GM23338 (cell line): ENCODE data around the gene LIMA1. TPM values are rescaled to one million over a fixed set of nuclear protein-coding genes. Genes with fewer than 3 reads are reported as not detected.
"Not testable (repeated sequence)": the region's sequence is repeated elsewhere in the genome, so short reads cannot be mapped to it uniquely, and the experiment has no call there.

ENCODE experiments used
- ATAC-seq: fragments of 200-7000 bp; cut with Tn5 transposase; 3 replicates; pipeline ENCODE4 v1.9.1; 2020
- DNase-seq: peaks from one replicate; pipeline ENCODE4 v3.0.0-alpha.2; 2015; ENCODE audit warnings: low spot score
- H2AFZ ChIP-seq: fragments of 200-600 bp; sonication (generic); 2 replicates; pipeline ENCODE4 v1.8.0; 2016; ENCODE audit warnings: antibody characterized with exemption, mild to moderate bottlenecking, moderate library complexity
- H3F3A ChIP-seq: fragments of 200-600 bp; sonication (generic); replicated peaks from 2 replicates; pipeline ENCODE4 v1.8.0; 2017; ENCODE audit warnings: antibody characterized with exemption, mixed run types, low read depth
- H3K27ac ChIP-seq: fragments of 200-600 bp; sonication (generic); 2 replicates; pipeline ENCODE4 v1.6.1; 2016; ENCODE audit warnings: low read depth
- H3K27me3 ChIP-seq: fragments of 200-600 bp; sonication (generic); 2 replicates; pipeline ENCODE4 v1.8.0; 2016; ENCODE audit warnings: mild to moderate bottlenecking, mixed run types, moderate library complexity; ENCODE audit not compliant: insufficient read depth
- H3K36me3 ChIP-seq: fragments of 200-600 bp; sonication (generic); 2 replicates; pipeline ENCODE4 v1.8.0; 2016; ENCODE audit warnings: mild to moderate bottlenecking; ENCODE audit not compliant: insufficient read depth
- H3K4me1 ChIP-seq: fragments of 200-600 bp; sonication (generic); 2 replicates; pipeline ENCODE4 v1.8.0; 2016; ENCODE audit warnings: mild to moderate bottlenecking, moderate library complexity; ENCODE audit not compliant: insufficient read depth
- H3K4me2 ChIP-seq: fragments of 200-600 bp; sonication (generic); 2 replicates; pipeline ENCODE4 v1.7.1; 2017; ENCODE audit warnings: mixed run types
- H3K4me3 ChIP-seq: fragments of 200-600 bp; sonication (generic); 2 replicates; pipeline ENCODE4 v1.6.1; 2016; ENCODE audit warnings: mixed run types
- H3K79me2 ChIP-seq: fragments of 200-600 bp; sonication (generic); replicated peaks from 2 replicates; pipeline ENCODE4 v1.8.0; 2017; ENCODE audit warnings: mild to moderate bottlenecking; ENCODE audit not compliant: insufficient read depth
- H3K9me2 ChIP-seq: fragments of 200-600 bp; sonication (generic); 2 replicates; pipeline ENCODE4 v1.8.0; 2017; ENCODE audit not compliant: insufficient read depth
- H4K20me1 ChIP-seq: fragments of 200-600 bp; sonication (generic); replicated peaks from 2 replicates; pipeline ENCODE4 v1.8.0; 2017; ENCODE audit warnings: mild to moderate bottlenecking; ENCODE audit not compliant: insufficient read depth
- H3K27ac Mint-ChIP-seq: 2 replicates; pipeline ENCODE4 v1.8.0; 2020; ENCODE audit warnings: inconsistent platforms, mild to moderate bottlenecking, moderate library complexity, mixed read lengths
- H3K27me3 Mint-ChIP-seq: 3 replicates; pipeline ENCODE4 v1.8.0; 2022; ENCODE audit warnings: low read depth, mild to moderate bottlenecking, moderate library complexity, mixed read lengths, inconsistent platforms; ENCODE audit not compliant: insufficient read depth, poor library complexity
- H3K36me3 Mint-ChIP-seq: 3 replicates; pipeline ENCODE4 v1.8.0; 2021; ENCODE audit warnings: low read depth, mild to moderate bottlenecking, inconsistent platforms, moderate library complexity, mixed read lengths
- H3K4me1 Mint-ChIP-seq: 3 replicates; pipeline ENCODE4 v1.8.0; 2020; ENCODE audit warnings: mild to moderate bottlenecking, inconsistent platforms, mixed read lengths
- H3K4me3 Mint-ChIP-seq: 3 replicates; pipeline ENCODE4 v1.8.0; 2021; ENCODE audit warnings: moderate library complexity, mild to moderate bottlenecking, inconsistent platforms, mixed read lengths
- H3K9me3 Mint-ChIP-seq: 3 replicates; pipeline ENCODE4 v1.8.0; 2020; ENCODE audit warnings: moderate library complexity, mild to moderate bottlenecking, inconsistent platforms, mixed read lengths
- CREB1 ChIP-seq: fragments of 250-450 bp; sonication (Bioruptor Pico); IDR thresholded peaks from 2 replicates; pipeline ENCODE4 v1.5.0; 2020; ENCODE audit warnings: low read depth, mild to moderate bottlenecking, moderate library complexity
- EZH2 ChIP-seq: fragments of 200-600 bp; sonication (generic); IDR thresholded peaks from one replicate; pipeline ENCODE4 v1.8.0; 2017; ENCODE audit warnings: antibody characterized with exemption, mild to moderate bottlenecking, low read depth; ENCODE audit not compliant: unreplicated experiment
- JUNB ChIP-seq: IDR thresholded peaks from one replicate; pipeline ENCODE4 v1.6.1; 2016; ENCODE audit warnings: antibody characterized with exemption; ENCODE audit not compliant: unreplicated experiment
- NANOG ChIP-seq: IDR thresholded peaks from 2 replicates; pipeline ENCODE4 v1.6.1; 2016; ENCODE audit warnings: antibody characterized with exemption, borderline replicate concordance
- POLR2AphosphoS5 ChIP-seq: IDR thresholded peaks from 2 replicates; pipeline ENCODE4 v1.6.1; 2016; ENCODE audit warnings: antibody characterized with exemption, low read depth
- STAT1 ChIP-seq: IDR thresholded peaks from one replicate; pipeline ENCODE4 v1.6.1; 2016; ENCODE audit warnings: antibody characterized with exemption; ENCODE audit not compliant: unreplicated experiment
- ZNF114 ChIP-seq: fragments of 250-450 bp; sonication (Bioruptor Pico); IDR thresholded peaks from 2 replicates; pipeline ENCODE4 v1.5.0; 2020; ENCODE audit warnings: mild to moderate bottlenecking, moderate library complexity
- ZNF331 ChIP-seq: fragments of 250-450 bp; sonication (Bioruptor Pico); IDR thresholded peaks from 2 replicates; pipeline ENCODE4 v1.5.0; 2020; ENCODE audit warnings: low read depth, mild to moderate bottlenecking, moderate library complexity
- polyA plus RNA-seq: library from polyadenylated mRNA; unstranded; fragments of >200 nt; fragmentation: Nextera tagmentation; extraction: Ambion mirVana; gene quantifications from 2 replicates; pipeline ENCODE4 v1.2.1, GENCODE V29; 2016
- total RNA-seq: library from RNA; depleted of rRNA; stranded (reverse); fragments of >200 nt; shearing (Covaris generic); gene quantifications from 2 replicates; pipeline ENCODE4 v1.2.3, GENCODE V29; 2014
- TF ChIP-seq, protein P1 (sequence below): IDR thresholded peaks from 2 replicates; pipeline ENCODE4 v1.6.1; 2016; ENCODE audit warnings: antibody characterized with exemption
- TF ChIP-seq, protein P2 (sequence below): fragments of 250-450 bp; sonication (Bioruptor Pico); IDR thresholded peaks from 2 replicates; pipeline ENCODE4 v1.5.0; 2020; ENCODE audit warnings: mild to moderate bottlenecking, moderate library complexity
- TF ChIP-seq, protein P3 (sequence below), 2 experiments: fragments of 200-600 bp in 1 of 2; sonication (generic) in 1 of 2; conservative IDR thresholded peaks; 2 replicates each; pipeline versions ENCODE4 v1.5.1 to v1.6.1; 2016 to 2017; ENCODE audit warnings: antibody characterized with exemption in 2 of 2, low read depth in 2 of 2, mild to moderate bottlenecking in 2 of 2, moderate library complexity in 1 of 2

LIMA1 gene
- total and polyA plus RNA-seq, 2 experiments from 2014 or later = 27.7 to 29.6 TPM

DNA sequence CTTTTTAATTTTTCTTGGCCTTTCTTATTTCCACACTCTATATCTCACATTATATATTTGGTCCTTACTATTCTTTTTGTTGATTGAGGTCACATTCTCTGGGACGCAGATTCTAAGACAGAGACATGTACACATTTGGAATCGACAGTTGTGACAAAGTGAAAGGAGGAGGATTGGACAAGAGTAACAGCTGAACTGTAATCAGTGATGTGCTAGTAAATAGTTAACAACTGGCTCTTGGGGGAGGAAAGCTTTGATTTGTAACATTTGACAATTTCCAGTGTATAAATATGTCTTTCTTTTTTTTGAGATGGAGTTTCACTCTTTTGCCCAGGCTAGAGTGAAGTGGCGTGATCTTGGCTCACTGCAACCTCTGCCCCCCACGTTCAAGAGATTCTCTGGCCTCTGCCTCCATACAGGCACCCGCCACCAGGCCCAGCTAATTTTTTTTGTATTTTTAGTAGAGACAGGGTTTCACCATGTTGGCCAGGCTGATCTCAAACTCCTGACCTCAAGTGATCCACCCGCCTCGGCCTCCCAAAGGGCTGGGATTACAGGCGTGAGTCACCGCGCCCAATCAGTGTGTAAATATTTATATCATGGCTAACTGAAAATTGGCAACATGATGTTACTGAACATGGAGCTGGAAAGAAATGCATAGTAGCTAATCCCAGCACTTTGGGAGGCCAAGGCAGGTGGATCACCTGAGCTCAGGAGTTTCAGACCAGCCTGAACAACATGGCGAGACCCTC lies 28.7 kb upstream of the LIMA1 start:
- H3K36me3 ChIP-seq, H3K27me3 ChIP-seq, ATAC-seq, H3K36me3 Mint-ChIP-seq, H3K4me3 Mint-ChIP-seq, H3K4me2 ChIP-seq, H3K27ac ChIP-seq, H3K27ac Mint-ChIP-seq, H3K4me3 ChIP-seq, H3K9me2 ChIP-seq, DNase-seq, H3F3A ChIP-seq, H2AFZ ChIP-seq, H3K79me2 ChIP-seq, H4K20me1 ChIP-seq, H3K27me3 Mint-ChIP-seq, H3K9me3 Mint-ChIP-seq: not testable (repeated sequence)
- peaks cover 11% of the 10 kb centered on the region; the same call in 2 of the 3 replicates for H3K4me1 Mint-ChIP-seq
- peaks cover 12% of the 10 kb centered on the region for H3K4me1 ChIP-seq

DNA sequence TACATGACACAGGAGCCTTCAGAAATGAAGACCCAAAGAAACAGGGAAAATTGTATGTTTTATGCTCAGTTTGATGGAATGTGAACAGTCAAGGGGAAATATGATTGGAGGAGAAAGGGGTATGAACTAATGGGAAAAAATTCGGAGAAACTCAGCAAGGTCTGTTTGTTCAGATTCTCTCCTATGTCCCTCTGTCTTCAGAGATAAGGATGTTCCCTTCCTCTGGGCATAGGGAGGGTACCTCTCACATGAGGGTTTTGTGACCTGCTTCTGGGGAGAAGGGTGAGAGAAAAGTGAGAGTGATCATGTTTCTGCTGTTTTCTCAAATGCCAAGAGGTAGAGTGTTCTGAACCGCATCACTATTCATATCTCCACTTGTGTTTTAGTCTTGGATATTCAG lies 26.6 kb upstream of the LIMA1 start:
- H3K4me1 ChIP-seq = peaks cover 12% of the 10 kb centered on the region
- Mint-ChIP-seq H3K4me3 (no peak overlapping the region), H3K36me3 (no peaks in the 10 kb centered on the region), H3K27me3 (no peaks in the 10 kb centered on the region), H3K9me3 (no peaks in the 10 kb centered on the region), H3K4me1 (peaks cover 11% of the 10 kb centered on the region; the same call in 2 of the 3 replicates), H3K27ac (no peak overlapping the region; the same call in 1 of the 2 replicates)
- no peaks in the 10 kb centered on the region for H3K9me2 ChIP-seq
- no peaks in the 10 kb centered on the region for H3K27me3 ChIP-seq
- H3K36me3 ChIP-seq = no peaks in the 10 kb centered on the region
- no peak for DNase-seq
- no peak overlapping the region for H2AFZ ChIP-seq
- H4K20me1 ChIP-seq = no peaks in the 10 kb centered on the region
- no peaks in the 10 kb centered on the region for H3K79me2 ChIP-seq
- no peaks in the 10 kb centered on the region for H3F3A ChIP-seq
- ATAC-seq = peak; percentile 60; the same call in 2 of the 3 replicates
- no peak overlapping the region for H3K4me2 ChIP-seq
- H3K27ac ChIP-seq = peak overlapping the region; percentile 60
- H3K4me3 ChIP-seq = no peak overlapping the region
- no peak for TF ChIP-seq ZNF331
- no peak for TF ChIP-seq EZH2
- no peak for TF ChIP-seq JUNB
- no peak for TF ChIP-seq ZNF114 (CRISPR knock-in tag)
- TF ChIP-seq NANOG = no peak
- no peak for TF ChIP-seq POLR2AphosphoS5
- TF ChIP-seq, protein P1, sequence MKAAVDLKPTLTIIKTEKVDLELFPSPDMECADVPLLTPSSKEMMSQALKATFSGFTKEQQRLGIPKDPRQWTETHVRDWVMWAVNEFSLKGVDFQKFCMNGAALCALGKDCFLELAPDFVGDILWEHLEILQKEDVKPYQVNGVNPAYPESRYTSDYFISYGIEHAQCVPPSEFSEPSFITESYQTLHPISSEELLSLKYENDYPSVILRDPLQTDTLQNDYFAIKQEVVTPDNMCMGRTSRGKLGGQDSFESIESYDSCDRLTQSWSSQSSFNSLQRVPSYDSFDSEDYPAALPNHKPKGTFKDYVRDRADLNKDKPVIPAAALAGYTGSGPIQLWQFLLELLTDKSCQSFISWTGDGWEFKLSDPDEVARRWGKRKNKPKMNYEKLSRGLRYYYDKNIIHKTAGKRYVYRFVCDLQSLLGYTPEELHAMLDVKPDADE = no peak
- no peak for TF ChIP-seq CREB1 (CRISPR knock-in tag)
- TF ChIP-seq, protein P2, sequence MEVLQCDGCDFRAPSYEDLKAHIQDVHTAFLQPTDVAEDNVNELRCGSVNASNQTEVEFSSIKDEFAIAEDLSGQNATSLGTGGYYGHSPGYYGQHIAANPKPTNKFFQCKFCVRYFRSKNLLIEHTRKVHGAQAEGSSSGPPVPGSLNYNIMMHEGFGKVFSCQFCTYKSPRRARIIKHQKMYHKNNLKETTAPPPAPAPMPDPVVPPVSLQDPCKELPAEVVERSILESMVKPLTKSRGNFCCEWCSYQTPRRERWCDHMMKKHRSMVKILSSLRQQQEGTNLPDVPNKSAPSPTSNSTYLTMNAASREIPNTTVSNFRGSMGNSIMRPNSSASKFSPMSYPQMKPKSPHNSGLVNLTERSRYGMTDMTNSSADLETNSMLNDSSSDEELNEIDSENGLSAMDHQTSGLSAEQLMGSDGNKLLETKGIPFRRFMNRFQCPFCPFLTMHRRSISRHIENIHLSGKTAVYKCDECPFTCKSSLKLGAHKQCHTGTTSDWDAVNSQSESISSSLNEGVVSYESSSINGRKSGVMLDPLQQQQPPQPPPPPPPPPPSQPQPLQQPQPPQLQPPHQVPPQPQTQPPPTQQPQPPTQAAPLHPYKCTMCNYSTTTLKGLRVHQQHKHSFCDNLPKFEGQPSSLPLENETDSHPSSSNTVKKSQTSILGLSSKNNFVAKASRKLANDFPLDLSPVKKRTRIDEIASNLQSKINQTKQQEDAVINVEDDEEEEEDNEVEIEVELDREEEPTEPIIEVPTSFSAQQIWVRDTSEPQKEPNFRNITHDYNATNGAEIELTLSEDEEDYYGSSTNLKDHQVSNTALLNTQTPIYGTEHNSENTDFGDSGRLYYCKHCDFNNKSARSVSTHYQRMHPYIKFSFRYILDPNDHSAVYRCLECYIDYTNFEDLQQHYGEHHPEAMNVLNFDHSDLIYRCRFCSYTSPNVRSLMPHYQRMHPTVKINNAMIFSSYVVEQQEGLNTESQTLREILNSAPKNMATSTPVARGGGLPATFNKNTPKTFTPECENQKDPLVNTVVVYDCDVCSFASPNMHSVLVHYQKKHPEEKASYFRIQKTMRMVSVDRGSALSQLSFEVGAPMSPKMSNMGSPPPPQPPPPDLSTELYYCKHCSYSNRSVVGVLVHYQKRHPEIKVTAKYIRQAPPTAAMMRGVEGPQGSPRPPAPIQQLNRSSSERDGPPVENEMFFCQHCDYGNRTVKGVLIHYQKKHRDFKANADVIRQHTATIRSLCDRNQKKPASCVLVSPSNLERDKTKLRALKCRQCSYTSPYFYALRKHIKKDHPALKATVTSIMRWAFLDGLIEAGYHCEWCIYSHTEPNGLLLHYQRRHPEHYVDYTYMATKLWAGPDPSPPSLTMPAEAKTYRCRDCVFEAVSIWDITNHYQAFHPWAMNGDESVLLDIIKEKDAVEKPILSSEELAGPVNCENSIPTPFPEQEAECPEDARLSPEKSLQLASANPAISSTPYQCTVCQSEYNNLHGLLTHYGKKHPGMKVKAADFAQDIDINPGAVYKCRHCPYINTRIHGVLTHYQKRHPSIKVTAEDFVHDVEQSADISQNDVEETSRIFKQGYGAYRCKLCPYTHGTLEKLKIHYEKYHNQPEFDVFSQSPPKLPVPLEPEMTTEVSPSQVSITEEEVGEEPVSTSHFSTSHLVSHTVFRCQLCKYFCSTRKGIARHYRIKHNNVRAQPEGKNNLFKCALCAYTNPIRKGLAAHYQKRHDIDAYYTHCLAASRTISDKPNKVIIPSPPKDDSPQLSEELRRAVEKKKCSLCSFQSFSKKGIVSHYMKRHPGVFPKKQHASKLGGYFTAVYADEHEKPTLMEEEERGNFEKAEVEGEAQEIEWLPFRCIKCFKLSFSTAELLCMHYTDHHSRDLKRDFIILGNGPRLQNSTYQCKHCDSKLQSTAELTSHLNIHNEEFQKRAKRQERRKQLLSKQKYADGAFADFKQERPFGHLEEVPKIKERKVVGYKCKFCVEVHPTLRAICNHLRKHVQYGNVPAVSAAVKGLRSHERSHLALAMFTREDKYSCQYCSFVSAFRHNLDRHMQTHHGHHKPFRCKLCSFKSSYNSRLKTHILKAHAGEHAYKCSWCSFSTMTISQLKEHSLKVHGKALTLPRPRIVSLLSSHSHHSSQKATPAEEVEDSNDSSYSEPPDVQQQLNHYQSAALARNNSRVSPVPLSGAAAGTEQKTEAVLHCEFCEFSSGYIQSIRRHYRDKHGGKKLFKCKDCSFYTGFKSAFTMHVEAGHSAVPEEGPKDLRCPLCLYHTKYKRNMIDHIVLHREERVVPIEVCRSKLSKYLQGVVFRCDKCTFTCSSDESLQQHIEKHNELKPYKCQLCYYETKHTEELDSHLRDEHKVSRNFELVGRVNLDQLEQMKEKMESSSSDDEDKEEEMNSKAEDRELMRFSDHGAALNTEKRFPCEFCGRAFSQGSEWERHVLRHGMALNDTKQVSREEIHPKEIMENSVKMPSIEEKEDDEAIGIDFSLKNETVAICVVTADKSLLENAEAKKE (CRISPR knock-in tag) = no peak
- TF ChIP-seq, protein P3, sequence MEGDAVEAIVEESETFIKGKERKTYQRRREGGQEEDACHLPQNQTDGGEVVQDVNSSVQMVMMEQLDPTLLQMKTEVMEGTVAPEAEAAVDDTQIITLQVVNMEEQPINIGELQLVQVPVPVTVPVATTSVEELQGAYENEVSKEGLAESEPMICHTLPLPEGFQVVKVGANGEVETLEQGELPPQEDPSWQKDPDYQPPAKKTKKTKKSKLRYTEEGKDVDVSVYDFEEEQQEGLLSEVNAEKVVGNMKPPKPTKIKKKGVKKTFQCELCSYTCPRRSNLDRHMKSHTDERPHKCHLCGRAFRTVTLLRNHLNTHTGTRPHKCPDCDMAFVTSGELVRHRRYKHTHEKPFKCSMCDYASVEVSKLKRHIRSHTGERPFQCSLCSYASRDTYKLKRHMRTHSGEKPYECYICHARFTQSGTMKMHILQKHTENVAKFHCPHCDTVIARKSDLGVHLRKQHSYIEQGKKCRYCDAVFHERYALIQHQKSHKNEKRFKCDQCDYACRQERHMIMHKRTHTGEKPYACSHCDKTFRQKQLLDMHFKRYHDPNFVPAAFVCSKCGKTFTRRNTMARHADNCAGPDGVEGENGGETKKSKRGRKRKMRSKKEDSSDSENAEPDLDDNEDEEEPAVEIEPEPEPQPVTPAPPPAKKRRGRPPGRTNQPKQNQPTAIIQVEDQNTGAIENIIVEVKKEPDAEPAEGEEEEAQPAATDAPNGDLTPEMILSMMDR (conservative IDR thresholded peaks at IDR 0.05; ENCODE audit: low read depth in 2 of 2) = no peak
- TF ChIP-seq STAT1 = no peak
